Neural crest cell (in vitro differentiated cells): ENCODE measurements around the gene EGLN3. TPM values are rescaled to one million over a fixed set of nuclear protein-coding genes. Genes with fewer than 3 reads are reported as not detected.

Source experiments
- DNase-seq: peaks from one replicate; pipeline ENCODE4 v3.0.0; 2021; ENCODE audit warnings: low read depth, mixed read lengths, low spot score
- H3K27ac Mint-ChIP-seq: one replicate; pipeline ENCODE4 v1.8.0; 2021; ENCODE audit warnings: mild to moderate bottlenecking, mixed read lengths; ENCODE audit not compliant: unreplicated experiment
- H3K27me3 Mint-ChIP-seq: 2 replicates; pipeline ENCODE4 v1.8.0; 2021; ENCODE audit warnings: low read depth, mild to moderate bottlenecking, mixed read lengths
- H3K36me3 Mint-ChIP-seq: 2 replicates; pipeline ENCODE4 v1.8.0; 2021; ENCODE audit warnings: low read depth, mild to moderate bottlenecking, mixed read lengths
- H3K4me1 Mint-ChIP-seq: 2 replicates; pipeline ENCODE4 v1.8.0; 2021; ENCODE audit warnings: mixed read lengths
- H3K4me3 Mint-ChIP-seq: one replicate; pipeline ENCODE4 v1.8.0; 2021; ENCODE audit warnings: mild to moderate bottlenecking, mixed read lengths
- H3K9me3 Mint-ChIP-seq: 2 replicates; pipeline ENCODE4 v1.8.0; 2021; ENCODE audit warnings: mixed read lengths
- total RNA-seq: library from RNA; stranded (reverse); gene quantifications from 2 replicates; pipeline ENCODE4 v1.2.1, GENCODE V29; 2021
- TF ChIP-seq, protein P1 (sequence below): fragments of 200-600 bp; sonication (generic); conservative IDR thresholded peaks from 2 replicates; pipeline ENCODE4 v1.5.0; 2021; ENCODE audit warnings: antibody characterized with exemption, mild to moderate bottlenecking

The EGLN3 gene
- total RNA-seq, 1 donor from 2014 or later, result 0.89 TPM

DNA sequence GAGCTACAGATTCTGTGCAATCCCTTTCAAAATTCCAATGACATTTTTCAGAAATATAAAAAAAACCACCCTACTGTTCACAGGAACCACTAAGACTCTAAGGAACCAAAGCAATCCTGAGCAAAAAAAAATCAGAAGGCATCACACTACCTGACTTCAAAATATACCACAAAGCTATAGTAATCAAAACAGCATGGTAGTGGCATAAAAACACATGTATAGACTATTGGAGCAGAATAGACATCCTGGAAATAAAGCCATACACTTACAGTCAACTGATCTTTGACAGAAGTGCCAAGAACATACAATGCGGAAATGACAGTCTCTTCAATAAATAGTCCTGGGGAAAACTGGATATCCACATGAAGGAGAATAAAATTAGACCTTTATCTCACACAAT lies 56.5 kb downstream of the EGLN3 start:
- Mint-ChIP-seq H3K9me3 (peaks cover 16% of the 10 kb centered on the region), H3K36me3 (peaks cover 7% of the 10 kb centered on the region), H3K4me1 (no peaks in the 10 kb centered on the region), H3K27ac (no peak overlapping the region), H3K27me3 (no peaks in the 10 kb centered on the region), H3K4me3 (no peak overlapping the region)
- DNase-seq, result no peak
- TF ChIP-seq, protein P1, sequence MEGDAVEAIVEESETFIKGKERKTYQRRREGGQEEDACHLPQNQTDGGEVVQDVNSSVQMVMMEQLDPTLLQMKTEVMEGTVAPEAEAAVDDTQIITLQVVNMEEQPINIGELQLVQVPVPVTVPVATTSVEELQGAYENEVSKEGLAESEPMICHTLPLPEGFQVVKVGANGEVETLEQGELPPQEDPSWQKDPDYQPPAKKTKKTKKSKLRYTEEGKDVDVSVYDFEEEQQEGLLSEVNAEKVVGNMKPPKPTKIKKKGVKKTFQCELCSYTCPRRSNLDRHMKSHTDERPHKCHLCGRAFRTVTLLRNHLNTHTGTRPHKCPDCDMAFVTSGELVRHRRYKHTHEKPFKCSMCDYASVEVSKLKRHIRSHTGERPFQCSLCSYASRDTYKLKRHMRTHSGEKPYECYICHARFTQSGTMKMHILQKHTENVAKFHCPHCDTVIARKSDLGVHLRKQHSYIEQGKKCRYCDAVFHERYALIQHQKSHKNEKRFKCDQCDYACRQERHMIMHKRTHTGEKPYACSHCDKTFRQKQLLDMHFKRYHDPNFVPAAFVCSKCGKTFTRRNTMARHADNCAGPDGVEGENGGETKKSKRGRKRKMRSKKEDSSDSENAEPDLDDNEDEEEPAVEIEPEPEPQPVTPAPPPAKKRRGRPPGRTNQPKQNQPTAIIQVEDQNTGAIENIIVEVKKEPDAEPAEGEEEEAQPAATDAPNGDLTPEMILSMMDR, result no peak

DNA sequence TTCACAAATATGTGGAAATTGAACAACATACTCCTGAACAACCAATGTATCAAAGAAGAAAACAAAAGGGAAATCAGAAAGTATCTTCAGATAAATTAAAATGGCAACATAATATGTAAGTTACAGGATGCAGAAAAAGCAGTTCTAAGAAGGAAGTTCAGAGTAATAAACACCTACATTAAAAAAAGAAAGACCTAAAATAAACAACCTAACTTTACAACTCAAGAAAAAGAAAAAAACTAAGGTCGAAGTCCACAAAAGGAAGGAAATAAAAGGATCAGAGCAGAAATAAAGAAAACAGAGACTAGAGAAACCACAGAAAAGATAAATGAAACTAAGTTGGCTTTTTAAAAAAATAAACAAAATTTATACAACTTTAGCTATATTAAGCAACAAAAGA lies 59.2 kb downstream of the EGLN3 start:
- Mint-ChIP-seq H3K36me3 (peaks cover 7% of the 10 kb centered on the region), H3K27ac (no peak overlapping the region), H3K9me3 (peaks cover 20% of the 10 kb centered on the region), H3K4me1 (no peaks in the 10 kb centered on the region), H3K4me3 (no peak overlapping the region), H3K27me3 (no peaks in the 10 kb centered on the region)
- DNase-seq, result no peak
- TF ChIP-seq, protein P1, result no peak

DNA sequence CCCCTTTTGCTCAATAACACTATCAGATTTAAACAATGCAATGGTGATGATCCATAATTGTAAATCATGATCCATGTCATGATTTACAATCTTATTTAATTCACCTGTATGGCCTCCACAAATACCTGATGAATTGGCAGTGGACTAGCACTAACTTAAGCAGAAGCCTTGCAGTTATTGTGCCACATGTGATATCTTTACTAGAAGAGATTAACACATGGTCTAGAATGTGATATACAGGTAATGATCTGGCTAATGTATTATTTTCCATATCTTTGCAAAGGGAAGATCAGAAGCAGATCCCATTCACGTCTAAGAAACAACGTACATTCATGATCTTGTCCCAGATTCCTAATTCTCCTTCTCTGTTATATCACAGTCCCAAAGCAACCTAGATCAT lies 66.0 kb downstream of the EGLN3 start:
- Mint-ChIP-seq H3K4me1 (no peaks in the 10 kb centered on the region), H3K4me3 (no peak overlapping the region), H3K27me3 (no peaks in the 10 kb centered on the region), H3K9me3 (peaks cover 15% of the 10 kb centered on the region), H3K36me3 (no peaks in the 10 kb centered on the region), H3K27ac (no peak overlapping the region)
- TF ChIP-seq, protein P1, result no peak
- DNase-seq, result no peak

DNA sequence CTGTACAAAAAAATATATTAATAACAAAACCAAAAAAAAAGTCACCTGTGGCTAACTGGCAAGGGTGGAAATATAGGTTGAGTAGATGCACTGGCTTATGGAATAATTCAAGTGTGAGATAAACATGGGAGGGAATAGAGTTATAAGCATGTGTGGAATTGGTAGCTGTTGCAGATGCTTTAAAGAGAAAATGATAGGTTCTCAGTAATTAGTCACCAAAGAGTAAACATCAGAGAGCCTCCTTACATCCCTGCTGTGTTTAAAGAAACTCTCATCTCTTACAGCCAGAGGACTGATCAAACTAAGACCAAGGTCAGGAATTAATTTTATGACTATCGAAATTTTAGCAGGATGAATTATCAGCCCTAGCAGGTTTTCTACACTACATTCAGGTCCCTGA lies 70.5 kb downstream of the EGLN3 start:
- DNase-seq, result no peak
- Mint-ChIP-seq H3K27me3 (no peaks in the 10 kb centered on the region), H3K4me1 (no peaks in the 10 kb centered on the region), H3K9me3 (peaks cover 29% of the 10 kb centered on the region), H3K4me3 (no peak overlapping the region), H3K27ac (no peak overlapping the region), H3K36me3 (peaks cover 11% of the 10 kb centered on the region)
- TF ChIP-seq, protein P1, result no peak

DNA sequence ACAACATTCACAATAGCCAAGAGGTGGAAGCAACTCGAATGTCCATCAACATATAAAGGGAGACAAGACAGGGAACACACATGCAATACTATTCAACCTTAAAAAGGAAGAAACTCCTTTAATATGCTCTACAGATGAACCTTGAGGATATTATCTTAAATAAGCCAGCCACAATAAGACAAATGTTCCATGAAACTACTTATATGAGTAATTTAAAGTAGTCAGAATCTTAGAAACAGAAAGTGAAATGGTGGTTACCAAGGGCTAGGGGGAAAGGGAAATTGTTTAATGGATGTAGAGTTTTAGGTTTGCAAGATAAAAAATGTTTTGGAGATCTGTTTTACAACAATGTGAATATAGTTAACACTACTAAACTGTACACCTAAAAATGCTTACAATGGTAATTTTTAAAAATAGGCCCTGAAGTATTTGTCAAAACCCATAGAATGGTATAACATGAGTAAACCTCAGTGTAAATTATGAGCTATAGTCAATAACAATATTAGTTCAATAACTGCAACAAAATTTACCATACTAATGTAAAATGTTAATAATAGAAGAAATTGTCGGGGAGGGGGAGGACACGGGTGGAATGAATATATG lies 71.1 kb downstream of the EGLN3 start:
- Mint-ChIP-seq H3K36me3 (peaks cover 12% of the 10 kb centered on the region), H3K27ac (no peak overlapping the region), H3K4me1 (no peaks in the 10 kb centered on the region), H3K9me3 (peaks cover 30% of the 10 kb centered on the region), H3K4me3 (no peak overlapping the region), H3K27me3 (no peaks in the 10 kb centered on the region)
- TF ChIP-seq, protein P1, result no peak
- DNase-seq, result no peak

DNA sequence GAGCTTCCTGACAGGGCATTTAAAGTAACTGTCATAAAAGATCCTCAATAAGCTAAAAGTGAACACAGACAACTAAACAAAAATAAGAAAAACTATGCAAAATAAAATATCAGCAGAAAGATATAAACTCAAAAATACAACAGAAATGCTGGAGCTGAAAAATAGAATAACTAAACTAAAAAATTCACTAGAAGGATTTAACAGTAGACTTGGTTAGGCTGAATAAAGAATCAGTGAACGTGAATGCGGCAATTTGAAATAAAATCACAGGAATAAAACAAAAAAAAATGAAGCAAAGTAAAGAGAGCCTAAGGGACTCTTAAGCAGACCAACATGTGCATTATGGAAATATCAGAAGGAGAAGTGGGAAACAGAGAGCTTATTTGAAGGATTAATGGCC lies 74.6 kb downstream of the EGLN3 start:
- Mint-ChIP-seq H3K27ac (no peak overlapping the region), H3K4me3 (no peak overlapping the region), H3K27me3 (no peaks in the 10 kb centered on the region), H3K4me1 (no peaks in the 10 kb centered on the region), H3K36me3 (peaks cover 17% of the 10 kb centered on the region), H3K9me3 (peaks cover 34% of the 10 kb centered on the region)
- TF ChIP-seq, protein P1, result no peak
- DNase-seq, result no peak
